Endothelial cell of umbilical vein (primary cell): ENCODE results near the gene LRRN3.

ENCODE experiments used
- CTCF ChIP-seq, 2 donors: IDR thresholded peaks; 1 replicate in 1 of 2; 2 replicates in 1 of 2; pipeline ENCODE4 v1.5.1; 2011; ENCODE audit warnings: low read length in 2 of 2, mild to moderate bottlenecking in 2 of 2, moderate library complexity in 2 of 2, control low read depth in 1 of 2, inconsistent platforms in 1 of 2, low read depth in 1 of 2; ENCODE audit not compliant: insufficient read depth in 1 of 2; ENCODE audit errors: extremely low read depth in 1 of 2
- EZH2 ChIP-seq: IDR thresholded peaks from 2 replicates; pipeline ENCODE4 v1.6.1; 2012; ENCODE audit warnings: borderline replicate concordance, low read depth, mild to moderate bottlenecking, moderate library complexity, low read length, inconsistent platforms; ENCODE audit not compliant: severe bottlenecking
- FOS ChIP-seq: IDR thresholded peaks from 2 replicates; pipeline ENCODE4 v1.6.1; 2011; ENCODE audit warnings: mild to moderate bottlenecking, low read length, moderate library complexity, borderline replicate concordance; ENCODE audit not compliant: insufficient read depth
- MAX ChIP-seq: IDR thresholded peaks from 2 replicates; pipeline ENCODE4 v1.6.1; 2011; ENCODE audit not compliant: insufficient read depth, insufficient read length
- POLR2A ChIP-seq: IDR thresholded peaks from 2 replicates; pipeline ENCODE4 v1.6.1; 2012; ENCODE audit warnings: low read depth, mild to moderate bottlenecking, control low read depth, low read length
- POLR2AphosphoS5 ChIP-seq: IDR thresholded peaks from 2 replicates; pipeline ENCODE4 v1.6.1; 2012; ENCODE audit warnings: low read depth, mild to moderate bottlenecking, control low read depth, low read length, moderate library complexity; ENCODE audit not compliant: insufficient read depth

- TF ChIP-seq CTCF (IDR thresholded peaks at IDR 0.05; ENCODE audit: extremely low read depth in 1 of 2, insufficient read depth in 1 of 2, low read depth in 1 of 2, low read length in 2 of 2), result no peak
- no peak for TF ChIP-seq POLR2AphosphoS5
- no peak for TF ChIP-seq POLR2A
- TF ChIP-seq MAX, result no peak
- TF ChIP-seq EZH2, result no peak
- no peak for TF ChIP-seq FOS
These were observed 16.2 kb upstream of the LRRN3 start for GRCh38 chr7:111074748-111075146.
